Activated CD8-positive, alpha-beta memory T cell treated with anti-CD3 and anti-CD28 coated beads, Interleukin-2, amount 50 U/mL, for 24 hours (primary cell): Measurements from ENCODE around the gene CYP2C9.
"Not testable (repeated sequence)": the region's sequence is repeated elsewhere in the genome, so short reads cannot be mapped to it uniquely, and the experiment has no call there.

Source experiments
- DNase-seq: peaks from one replicate; pipeline ENCODE4 v3.0.0-alpha.2; 2020; ENCODE audit errors: extremely low read depth

The CYP2C9 gene

GRCh38 chr10:94938383-94938782, at the start of gene CYP2C9:
Gene CYP2C9 (plus strand): TSS chr10:94938658. CDS start chr10:94938683, 25 bp downstream.
- DNase-seq: no peak

- no peak for DNase-seq
Measured at GRCh38 chr10:94889123-94889522, 49.3 kb upstream of the CYP2C9 start.

DNA sequence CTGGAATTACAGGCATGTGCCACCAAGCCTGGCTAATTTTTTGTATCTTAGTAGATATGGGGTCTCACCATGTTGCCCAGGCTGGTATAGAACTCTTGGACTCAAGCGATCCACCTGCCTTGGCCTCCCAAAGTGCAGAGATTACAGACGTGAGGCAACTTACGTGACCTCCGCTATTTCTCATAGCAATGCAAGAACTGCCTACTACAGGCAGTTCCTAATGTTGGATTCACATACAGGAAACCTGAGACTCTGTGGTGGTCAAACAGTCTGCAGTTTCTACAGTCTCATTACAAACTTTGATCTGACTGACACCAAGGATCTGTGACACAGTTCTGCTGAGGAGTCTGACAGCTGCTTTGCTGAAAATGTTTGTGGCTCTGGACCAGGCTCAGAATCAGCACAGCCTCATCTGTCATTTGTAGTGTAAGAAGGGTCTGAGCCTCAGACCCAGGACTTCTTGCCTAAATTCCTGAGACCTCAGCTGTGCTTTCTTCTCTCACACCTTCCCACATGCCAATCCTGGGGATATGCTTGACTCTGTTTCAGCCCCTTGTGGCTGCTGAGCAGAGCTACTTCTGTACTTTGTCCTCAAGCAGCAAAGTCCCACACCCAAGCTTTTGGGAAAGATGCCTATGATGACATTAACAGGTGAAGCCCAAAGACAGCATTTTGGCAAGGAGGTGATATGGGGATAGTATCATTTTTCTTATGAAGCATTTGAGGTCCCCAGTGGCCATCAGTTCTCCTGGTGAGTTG, 48.0 kb upstream of the CYP2C9 start:
- no peak for DNase-seq

DNA sequence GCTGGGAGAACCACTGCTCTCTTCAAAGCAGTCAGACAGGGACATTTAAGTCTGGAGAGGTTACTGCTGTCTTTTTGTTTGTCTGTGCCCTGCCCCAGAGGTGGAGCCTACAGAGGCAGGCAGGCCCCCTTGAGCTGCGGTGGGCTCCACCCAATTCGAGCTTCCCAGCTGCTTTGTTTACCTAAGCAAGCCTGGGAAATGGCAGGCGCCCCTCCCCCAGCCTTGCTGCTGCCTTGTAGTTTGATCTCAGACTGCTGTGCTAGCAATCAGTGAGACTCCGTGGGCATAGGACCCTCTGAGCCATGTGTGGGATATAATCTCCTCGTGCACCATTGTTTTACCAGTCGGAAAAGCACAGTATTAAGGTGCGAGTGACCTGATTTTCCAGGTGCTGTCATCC, 40.0 kb upstream of the CYP2C9 start:
- DNase-seq: not testable (repeated sequence)

GRCh38 chr10:94902080-94902479, 36.4 kb upstream of the CYP2C9 start:
- DNase-seq: no peak

- no peak for DNase-seq
Measured at GRCh38 chr10:94902570-94902969, 35.9 kb upstream of the CYP2C9 start.

- DNase-seq: not testable (repeated sequence)
Measured at GRCh38 chr10:94904506-94905148, 33.8 kb upstream of the CYP2C9 start.

DNA sequence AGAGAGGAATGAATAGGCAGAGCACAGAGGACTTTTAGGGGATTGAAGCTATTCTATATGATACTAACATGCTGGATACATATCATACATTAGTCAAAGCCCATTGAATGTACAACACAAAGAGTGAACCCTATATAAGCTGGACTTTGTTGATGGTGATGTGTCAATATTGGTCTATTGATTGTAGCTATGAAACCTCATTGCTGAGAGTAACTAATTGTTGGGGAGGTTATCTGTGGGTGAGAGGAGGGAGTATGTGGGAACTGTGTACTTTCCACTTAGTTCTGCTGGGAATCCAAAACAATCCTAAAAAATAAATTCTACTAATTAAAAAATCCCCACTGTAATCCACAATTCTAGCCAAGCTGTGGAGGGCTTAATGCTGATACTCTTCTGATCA, 22.0 kb upstream of the CYP2C9 start:
- no peak for DNase-seq

GRCh38 chr10:94936721-94937120, 1.7 kb upstream of the CYP2C9 start:
- no peak for DNase-seq

- DNase-seq: not testable (repeated sequence)
Measured at GRCh38 chr10:94943432-94944103, 5.1 kb downstream of the CYP2C9 start.

DNA sequence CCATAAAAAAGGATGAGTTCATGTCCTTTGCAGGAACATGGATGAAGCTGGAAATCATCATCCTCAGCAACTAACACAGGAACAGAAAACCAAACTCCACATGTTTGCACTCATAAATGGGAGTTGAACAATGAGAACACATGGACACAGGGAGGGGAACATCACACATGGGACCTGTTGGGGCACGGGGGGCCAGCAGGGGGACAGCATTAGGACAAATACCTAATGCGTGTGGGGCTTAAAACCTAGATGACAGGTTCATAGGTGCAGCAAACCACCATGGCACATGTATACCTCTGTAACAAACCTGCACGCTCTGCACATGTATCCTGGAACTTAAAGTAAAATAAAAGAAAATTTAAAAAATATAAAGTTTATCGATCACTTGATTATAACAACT, 7.7 kb downstream of the CYP2C9 start:
- not testable (repeated sequence) for DNase-seq

- DNase-seq: no peak
Measured at GRCh38 chr10:94963901-94964300, 25.4 kb downstream of the CYP2C9 start.

GRCh38 chr10:94983555-94983954, 45.1 kb downstream of the CYP2C9 start:
- no peak for DNase-seq

DNA sequence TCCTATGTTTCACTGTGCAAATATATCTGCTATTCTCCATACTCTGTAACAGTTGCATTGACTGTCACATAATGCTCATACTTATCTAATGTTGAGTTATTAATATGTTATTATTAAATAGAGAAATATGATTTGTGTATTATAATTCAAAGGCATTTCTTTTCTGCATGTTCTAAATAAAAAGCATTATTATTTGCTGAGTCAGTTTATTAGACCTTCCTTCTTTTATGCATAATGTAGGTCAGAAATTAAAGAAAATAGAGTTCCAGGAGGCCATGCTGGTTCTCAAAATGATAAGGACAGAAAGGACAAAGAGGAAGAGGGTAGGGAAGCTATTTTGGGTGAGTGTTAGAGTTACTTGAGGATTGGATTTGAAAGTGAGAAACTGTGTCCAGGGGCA, 50.7 kb downstream of the CYP2C9 start:
- DNase-seq: no peak

DNA sequence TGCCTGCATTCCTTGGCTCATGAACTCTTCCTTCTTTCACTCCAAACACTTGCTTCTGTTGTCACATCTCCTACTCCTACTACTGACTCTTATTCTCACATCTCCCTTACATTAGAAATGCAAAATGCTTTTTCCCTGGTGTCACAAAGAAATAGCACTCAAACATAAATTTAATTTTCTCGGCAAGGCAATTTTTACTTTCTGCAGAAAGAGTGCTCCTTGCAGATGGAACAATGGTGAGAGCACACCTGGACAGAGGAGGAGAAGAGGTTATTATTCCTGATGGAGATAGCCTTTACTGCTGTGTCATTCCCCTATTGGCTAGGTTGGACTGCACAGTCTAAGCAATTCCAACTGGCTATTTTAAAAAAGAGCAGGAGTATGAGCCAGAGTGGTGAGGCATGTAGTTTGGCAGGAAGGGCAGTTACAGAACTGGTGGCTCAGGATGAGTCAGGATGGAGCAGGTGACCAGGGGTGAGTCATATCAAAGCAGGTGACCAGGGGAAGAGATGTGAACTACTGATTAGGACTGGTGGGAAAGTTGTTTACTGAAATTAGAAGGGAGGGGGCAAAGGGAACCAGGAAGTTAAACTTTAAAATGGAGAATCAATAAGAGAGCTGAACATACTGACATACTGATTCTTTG, 52.9 kb downstream of the CYP2C9 start:
- no peak for DNase-seq

- DNase-seq: no peak
Measured at GRCh38 chr10:94992811-94993210, 54.4 kb downstream of the CYP2C9 start.

DNA sequence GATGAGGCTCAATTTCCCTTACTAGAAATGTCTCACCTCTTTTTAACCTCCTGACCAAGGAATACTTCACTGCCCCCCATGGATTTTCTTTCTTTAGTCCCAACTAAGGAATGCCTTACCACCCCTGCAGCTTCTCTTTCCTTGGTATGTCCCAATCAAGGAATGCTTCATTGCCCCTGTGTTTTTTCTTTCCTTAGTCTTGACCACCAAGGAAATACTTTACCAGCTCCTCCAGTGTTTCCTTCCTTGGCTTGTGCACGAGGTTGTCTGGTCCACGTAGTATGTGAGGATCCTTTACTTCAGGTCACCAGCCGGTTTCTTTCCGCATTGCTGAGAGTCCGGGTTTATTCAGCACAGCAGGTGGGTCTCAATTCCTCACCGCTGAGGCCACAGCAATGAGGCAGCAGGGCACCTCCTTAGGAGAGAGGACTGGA, 59.3 kb downstream of the CYP2C9 start:
- no peak for DNase-seq

- no peak for DNase-seq
Measured at GRCh38 chr10:95026461-95026860, 88.0 kb downstream of the CYP2C9 start.

DNA sequence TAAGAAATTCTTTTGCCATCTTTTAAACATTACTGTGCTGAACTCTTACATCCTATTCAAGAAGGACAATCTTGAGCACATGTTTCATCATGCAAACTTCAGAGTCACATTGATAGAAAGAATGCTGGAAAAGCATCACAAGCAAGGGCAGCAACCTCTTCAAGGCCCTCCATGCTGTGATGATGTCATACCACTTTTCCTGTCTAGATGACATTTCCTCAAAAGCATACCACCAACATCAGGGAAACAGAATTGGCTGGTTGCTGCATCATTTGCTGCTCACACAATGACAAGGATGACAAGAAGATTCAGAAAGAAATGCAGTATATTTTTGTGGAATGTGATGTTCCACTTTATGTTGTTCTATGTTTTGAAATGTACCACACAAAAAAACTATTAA, 93.2 kb downstream of the CYP2C9 start:
- DNase-seq: no peak

GRCh38 chr10:95034401-95034800, 95.9 kb downstream of the CYP2C9 start:
- DNase-seq: no peak

DNA sequence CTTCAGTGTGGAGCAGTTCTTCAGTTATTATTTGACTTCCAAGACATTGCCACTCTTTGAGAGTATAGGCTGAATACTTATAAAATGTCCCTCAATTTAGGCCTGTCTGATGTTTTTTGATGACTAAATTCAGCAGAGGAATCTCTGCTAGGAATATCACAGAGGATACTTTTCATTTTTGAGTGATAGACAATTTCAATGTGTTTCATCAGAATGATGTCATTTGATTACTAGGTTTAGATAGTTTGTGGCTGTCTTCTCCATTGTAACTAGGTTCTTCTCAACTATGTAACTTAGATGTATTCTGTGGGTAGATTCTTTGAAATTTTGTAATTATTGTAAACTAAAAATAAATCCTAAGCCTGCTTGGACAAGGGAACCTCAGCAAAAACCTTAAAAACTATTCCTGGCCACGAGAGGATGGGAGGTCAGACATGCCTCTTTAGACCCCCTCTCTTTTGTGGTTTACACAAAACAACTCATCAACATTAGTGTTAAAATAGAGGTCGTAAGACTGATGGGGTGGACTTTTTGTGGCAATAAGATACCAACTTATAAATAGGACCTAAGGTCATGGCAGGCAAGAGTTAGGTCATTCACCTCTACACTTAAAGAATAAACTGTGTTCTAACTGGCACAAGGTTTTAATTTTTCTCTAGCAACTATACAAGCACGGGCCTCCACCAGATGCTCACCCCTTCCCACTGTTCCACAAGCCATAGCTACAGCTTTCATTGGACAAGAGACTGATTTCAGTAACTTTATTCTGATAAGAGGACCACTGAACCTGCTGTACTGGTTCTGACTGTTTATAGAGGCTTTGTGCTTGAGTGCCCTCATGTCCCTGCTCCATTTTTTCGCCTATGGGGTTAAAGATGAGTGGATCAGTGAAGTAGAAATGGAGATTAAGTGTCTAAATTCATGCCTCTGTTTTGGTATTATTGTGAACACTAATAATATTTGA, 97.2 kb downstream of the CYP2C9 start:
- no peak for DNase-seq
